ENCODE measurements around the gene MAP2K4. TPM values are rescaled to one million over a fixed set of nuclear protein-coding genes. Genes with fewer than 3 reads are reported as not detected.
"Not testable (repeated sequence)": the region's sequence is repeated elsewhere in the genome, so short reads cannot be mapped to it uniquely, and the experiment has no call there.

The MAP2K4 gene
- total RNA-seq = 34.1 and 39.3 TPM in 2 replicates
- 12.3 TPM for polyA plus RNA-seq (2012)

DNA sequence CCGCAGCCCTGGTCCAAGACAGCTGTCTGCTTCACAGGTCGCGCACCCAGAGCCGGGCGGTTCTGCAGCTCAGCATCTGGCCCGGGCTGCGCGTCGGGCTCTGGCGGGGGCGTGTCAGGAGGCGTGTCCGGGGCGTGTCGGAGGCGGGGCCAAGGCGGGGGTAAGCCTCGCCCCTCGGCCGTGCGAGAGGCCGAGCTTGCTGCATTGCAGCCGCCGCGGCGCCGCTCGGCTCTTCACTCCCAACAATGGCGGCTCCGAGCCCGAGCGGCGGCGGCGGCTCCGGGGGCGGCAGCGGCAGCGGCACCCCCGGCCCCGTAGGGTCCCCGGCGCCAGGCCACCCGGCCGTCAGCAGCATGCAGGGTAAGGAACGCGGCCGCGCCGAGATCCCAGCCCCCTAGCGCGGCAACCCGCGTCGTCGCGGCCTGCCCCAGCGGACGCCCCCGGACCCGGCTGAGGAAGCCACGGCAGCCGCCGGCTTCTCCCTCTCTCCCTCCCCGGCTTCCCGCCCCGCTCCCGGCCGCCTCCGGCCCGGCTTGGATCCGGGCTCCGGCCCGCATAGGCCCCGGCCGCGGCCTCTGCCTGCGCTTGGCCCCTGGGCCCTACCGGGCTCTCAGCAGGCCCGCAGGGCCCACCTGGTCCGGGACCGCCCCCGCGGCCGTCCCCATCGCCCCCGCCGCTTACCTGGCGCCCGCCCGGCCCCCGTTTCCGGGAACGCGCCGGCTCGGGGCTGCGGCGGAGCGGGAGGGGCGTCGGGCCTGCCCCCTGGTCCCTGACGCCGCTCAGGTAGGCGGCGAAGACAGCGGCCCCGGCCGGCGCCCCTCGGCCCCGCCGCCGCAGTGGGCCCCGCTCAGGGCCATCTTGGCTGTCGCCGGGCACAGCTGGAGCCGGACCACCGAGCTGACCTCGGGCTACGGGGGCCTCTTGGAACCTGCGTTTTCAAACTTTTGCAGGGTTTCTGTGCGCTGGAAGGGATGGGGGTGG, at the start of gene MAP2K4:
MAP2K4 (plus strand) TSS at position 236 of the 981 bp plus-strand sequence; CDS start at position 246, 10 bp downstream.
- DNase-seq (ENCODE audit: low read depth) = peak; percentile 88

GRCh38 chr17:11972741-11973140, 47.9 kb upstream of the MAP2K4 start:
- not testable (repeated sequence) for DNase-seq (ENCODE audit: low read depth)

DNA sequence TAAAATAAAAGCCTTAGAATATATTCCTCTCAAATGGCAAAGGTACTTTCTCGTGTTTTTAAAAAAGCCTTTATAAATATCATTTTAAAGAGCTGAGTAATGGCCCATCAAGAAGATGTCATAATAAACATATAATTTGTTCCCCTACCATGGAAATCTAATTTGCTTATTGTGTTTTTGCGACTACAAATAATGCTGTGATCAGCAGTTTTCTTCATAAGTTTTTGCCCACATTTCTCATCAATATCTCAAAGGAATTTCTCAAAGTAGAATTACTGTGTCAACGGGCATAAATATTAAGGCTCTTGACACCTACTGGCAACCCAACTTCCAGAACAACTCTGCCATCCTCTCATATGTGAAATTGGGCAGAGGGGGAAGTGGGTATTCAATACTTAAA, 40.9 kb upstream of the MAP2K4 start:
- DNase-seq (ENCODE audit: low read depth) = no peak

DNA sequence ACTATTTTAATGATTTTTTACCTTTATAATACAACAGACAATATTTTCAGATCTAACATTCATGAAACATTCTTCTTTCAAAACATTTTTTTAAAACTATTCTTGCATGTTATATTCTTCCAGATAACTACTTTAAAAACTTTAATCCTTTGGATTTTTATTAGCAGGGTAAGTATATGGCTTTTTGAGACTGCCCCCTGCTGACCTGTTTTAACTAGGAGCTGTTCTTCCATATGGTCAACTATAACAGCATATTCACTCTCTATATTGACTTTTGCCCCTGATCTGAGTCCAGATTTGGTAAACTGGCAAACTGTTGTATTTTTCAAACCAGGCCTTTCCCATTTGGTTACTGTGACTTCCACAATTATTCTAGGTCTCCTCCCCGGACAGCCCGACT, 39.9 kb upstream of the MAP2K4 start:
- DNase-seq (ENCODE audit: low read depth) = peak; percentile 2

DNA sequence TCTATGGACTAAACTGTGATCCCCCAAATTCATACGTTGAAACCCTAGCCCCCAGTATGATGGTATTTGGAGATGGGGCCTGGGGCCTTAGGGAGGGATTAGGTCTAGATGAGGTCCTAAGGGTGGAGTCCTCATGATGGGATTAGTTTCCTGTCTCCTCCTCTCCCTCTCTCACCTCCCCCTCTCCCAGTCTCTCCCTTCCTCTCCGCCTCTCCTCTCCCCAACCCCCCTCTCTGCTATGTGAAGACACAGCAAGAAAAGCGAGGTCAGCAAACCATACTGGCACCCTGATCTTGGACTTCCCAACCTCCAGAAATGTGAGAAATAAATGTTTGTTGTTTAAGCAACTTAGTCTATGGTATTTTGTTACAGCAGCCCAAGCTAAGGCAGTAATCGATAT, 38.8 kb upstream of the MAP2K4 start:
- DNase-seq (ENCODE audit: low read depth) = no peak

DNA sequence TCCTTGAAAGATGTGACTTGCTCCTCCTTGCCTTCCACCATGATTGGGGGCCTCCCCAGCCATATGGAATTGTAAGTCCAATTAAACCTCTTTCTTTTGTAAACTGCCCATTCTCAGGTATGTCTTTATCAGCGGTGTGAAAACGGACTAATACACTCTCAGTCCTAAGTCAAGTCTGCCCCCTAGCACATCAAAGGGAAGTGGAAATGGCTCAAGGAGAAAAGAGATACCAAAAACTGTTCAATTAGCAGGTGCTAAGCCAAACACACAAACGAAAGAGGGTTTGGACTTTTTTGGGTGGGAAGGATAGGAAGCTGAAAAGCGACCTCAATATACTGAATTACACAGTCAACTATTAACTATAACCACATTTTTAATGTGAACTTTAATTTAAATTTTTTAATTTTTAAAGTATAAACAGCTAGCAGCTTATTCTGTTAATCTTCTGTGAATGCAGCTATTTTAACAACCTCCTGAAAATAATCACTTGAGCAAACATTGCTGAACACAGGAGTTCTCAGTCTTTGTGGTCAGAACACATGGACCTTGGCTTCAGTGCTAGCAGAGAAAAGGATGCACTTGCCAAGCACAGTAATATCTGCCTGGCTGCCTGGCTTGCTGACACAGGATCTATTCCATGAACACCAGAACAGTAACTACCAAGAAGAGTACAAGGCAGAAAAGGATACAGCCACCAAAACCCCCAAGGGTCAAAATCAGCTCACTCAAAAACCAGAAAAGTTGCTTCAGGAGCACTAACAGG, 34.3 kb upstream of the MAP2K4 start:
- peak; percentile 62 for DNase-seq (ENCODE audit: low read depth)

DNA sequence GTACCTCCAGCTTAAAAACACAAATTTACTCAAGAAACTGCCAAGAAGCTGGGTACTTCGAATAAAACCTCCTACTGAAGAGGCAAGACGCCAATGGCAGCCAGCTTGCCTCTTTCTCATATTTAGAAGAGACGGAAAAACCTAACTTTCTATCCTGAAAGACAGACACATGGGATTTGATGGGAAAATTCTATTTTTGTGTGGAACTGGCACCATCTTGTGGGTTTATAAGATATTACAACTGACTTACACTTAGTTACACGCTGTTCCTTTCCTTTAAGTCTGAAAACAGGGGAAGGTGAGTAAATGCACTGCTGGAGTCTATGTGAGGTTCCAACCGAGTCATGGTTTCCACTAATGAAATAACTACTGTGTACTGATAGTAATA, 33.7 kb upstream of the MAP2K4 start:
- DNase-seq (ENCODE audit: low read depth) = peak; percentile 59

DNA sequence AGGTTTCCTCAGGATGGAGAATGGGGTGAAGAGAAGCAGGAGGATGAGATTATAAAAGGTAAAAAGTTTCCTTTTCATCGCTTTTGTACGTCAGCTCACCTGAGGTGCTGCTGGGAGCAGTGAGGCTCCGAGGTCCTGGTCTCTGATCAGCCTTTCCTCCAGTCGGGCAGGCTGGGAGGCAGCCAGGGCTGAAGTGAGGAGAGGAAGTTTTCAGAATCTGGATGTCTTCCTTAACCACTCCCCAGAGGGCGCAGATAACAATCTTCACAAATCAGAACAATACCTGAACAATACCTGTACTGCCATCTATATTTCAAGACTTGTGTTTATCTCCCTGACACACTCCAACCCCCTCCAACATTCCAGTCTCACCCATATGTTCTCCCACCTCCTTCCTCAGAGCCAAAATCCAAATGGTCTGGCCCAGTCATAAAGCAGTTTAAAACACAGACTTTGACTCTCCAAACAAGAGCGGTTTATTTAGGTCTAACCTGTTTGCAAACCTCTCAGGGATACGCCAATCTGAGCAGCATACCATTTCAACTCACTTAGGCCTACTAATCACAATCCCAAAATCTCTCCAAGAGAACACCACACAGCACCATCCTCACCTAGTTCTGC, 30.2 kb upstream of the MAP2K4 start:
- DNase-seq (ENCODE audit: low read depth) = no peak

GRCh38 chr17:11991461-11991860, 29.2 kb upstream of the MAP2K4 start:
- DNase-seq (ENCODE audit: low read depth) = no peak

DNA sequence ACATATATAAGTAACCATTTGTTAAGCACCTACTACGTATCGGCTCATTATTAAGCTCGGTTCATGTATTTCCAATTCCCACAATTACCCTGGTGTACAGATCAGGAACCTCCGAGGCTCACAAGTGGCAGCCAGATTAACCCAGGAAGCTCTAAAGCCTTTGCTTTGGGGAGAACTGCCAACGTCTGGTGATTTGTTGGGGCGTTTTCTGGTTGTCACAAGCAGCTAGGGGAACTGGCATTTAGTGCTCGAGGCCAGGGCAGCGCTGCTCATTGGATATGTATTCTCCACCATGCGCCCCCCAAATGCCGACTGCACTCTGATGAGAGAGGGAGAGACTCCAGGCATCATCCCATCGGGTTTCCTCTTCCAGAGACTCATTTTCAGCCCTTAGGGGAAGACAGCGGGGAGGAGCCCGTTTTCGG, 23.9 kb upstream of the MAP2K4 start:
- no peak for DNase-seq (ENCODE audit: low read depth)

GRCh38 chr17:11997147-11997971, 23.3 kb upstream of the MAP2K4 start, which contains the start of gene ZNF18:
ZNF18 (minus strand) TSS chr17:11997475; CDS start chr17:11992829, 4,646 bp downstream.
- peak; percentile 93 for DNase-seq (ENCODE audit: low read depth)

- no peak for DNase-seq (ENCODE audit: low read depth)
Measured at GRCh38 chr17:11997972-11998233, 22.8 kb upstream of the MAP2K4 start.

- no peak for DNase-seq (ENCODE audit: low read depth)
Measured at GRCh38 chr17:11999696-12000095, 21.0 kb upstream of the MAP2K4 start.

DNA sequence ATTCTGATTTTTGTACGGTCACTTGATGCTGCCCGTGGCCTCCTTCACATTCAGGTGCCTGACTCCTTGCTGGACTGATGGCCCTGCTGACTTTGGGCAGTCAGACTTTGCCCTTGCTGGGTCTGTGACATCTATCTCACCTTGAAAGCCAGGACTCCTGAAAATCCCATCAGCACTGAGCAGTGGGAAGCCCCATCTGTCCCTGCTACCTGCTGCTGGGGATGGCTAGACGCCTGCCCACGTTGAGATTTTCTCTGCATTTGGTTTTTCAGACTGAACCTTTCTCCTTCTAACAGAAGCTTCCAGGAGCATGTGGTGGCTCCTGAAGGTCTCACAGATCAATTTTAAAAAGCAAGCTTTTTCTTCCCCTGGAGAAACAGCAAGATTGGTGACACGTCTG, 13.2 kb upstream of the MAP2K4 start:
- no peak for DNase-seq (ENCODE audit: low read depth)

DNA sequence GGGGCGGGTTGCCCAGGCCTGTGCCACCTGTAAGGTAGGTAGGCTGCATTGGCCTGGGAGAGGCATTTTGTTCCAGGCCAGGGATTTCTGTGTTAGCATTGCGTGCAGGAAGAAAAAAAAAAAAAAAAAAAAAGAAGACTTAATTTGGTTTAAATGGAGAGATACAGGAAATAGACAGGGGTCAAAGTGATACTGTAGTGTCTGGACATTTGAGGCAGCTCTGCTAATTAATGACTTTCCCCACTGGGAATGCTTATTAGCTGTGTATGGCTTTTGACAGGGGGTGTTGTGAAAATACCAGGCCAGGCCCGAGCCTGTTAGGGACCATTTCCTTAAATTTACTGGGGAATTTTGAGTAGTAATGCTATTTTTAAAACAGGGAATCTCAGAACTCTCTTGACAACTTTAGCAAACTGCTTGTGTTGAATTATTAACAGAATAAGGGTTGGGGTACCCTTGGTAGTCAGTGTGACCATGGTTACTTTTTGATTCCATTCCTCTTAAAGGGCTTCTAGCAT, 1.0 kb downstream of the MAP2K4 start:
- peak; percentile 2 for DNase-seq (ENCODE audit: low read depth)

DNA sequence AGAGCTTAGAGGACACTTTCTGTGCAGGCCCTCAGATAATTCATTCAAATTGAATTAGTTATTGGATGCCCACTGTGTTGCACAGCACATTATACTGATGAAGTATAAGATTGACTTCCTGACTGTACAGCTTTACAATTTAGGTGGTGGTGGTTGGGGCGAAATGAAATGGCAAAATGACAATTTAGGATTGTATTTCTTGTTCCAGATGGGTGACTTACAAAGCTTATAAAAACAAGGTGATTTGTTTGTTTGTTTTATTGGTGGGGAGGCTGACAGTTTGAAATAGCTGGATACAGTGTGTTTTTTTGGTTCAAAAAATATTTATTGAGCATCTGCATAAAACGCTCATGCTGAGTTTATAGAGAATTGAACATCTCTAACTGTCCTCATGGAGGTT, 1.6 kb downstream of the MAP2K4 start:
- DNase-seq (ENCODE audit: low read depth) = no peak

GRCh38 chr17:12024327-12024726, 3.6 kb downstream of the MAP2K4 start:
- peak; percentile 4 for DNase-seq (ENCODE audit: low read depth)

DNA sequence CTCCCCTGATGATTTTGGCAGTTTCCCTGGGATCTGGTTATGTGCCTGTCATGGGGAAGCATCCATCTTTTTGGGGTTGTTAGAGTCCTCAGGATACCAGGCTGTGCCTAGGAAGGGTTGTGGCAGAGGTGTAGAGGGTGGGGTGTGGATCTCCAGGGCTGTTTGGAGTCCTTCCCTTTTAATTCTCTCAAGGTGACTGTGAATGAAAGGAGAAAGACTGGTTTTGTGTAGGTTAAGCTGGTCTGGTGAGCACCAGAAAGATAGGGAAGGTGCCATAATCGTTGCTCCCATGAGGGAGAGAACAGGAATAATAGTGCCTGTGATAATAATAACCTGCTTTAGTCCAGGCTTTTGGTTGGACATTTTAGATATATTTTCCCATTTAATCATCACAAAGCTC, 7.0 kb downstream of the MAP2K4 start:
- DNase-seq (ENCODE audit: low read depth) = no peak

- DNase-seq (ENCODE audit: low read depth) = no peak
Measured at GRCh38 chr17:12028611-12029010, 7.9 kb downstream of the MAP2K4 start.

DNA sequence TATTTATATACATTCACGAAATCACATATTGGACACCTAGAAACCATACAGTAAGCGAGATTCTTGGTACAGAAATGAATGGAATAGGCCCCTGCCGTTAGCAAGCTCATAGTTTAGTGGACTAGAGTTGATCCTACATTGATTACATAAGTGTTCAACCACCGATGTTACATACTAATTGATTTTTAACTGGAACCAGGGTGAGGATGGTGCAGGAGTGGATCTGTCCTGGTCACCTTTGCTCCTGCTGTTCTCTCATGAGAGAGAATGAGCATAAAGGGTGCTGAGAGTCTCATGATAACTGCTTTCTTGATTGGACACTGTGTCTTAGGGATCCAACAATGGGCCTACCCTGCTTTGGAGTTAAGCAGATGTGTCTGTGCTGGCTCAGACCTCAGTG, 13.9 kb downstream of the MAP2K4 start:
- DNase-seq (ENCODE audit: low read depth) = no peak

- DNase-seq (ENCODE audit: low read depth) = no peak
Measured at GRCh38 chr17:12035673-12036072, 15.0 kb downstream of the MAP2K4 start.
